WI38 (cell line): ENCODE results near the gene MVB12B.

Experiments
- H3K4me3 ChIP-seq: 2 replicates; pipeline ENCODE4 v1.5.1; 2011; ENCODE audit warnings: low read depth, mild to moderate bottlenecking, control low read depth, low read length
- TF ChIP-seq, protein P1 (sequence below): IDR thresholded peaks from 2 replicates; pipeline ENCODE4 v1.5.1; 2012; ENCODE audit warnings: low read depth, mild to moderate bottlenecking, control low read depth, low read length

Gene MVB12B

DNA sequence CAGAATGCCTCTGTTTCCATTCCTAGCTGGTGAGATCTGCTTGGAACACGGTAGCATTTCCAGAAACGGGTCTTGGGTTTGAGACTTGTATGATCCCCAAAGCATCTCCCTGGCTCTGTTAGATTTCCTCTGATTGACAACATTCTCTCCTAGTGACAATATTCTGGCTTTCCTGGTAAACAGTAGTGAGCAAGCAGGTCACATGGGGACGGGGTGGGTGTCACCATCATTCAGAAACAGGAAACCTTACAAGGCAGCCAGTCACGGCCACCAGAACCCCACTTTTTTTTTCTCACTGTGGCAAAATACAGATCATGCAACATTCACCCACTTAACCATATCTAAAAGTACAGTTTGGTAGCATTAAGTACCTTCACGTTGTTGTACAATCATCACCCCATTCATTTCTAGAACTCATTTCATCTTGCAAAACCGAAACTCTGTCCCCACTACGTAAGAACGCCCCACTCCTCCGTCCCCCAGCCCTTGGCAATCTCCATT, 197.0 kb downstream of the MVB12B start:
- no peak overlapping the region for H3K4me3 ChIP-seq
- TF ChIP-seq, protein P1, sequence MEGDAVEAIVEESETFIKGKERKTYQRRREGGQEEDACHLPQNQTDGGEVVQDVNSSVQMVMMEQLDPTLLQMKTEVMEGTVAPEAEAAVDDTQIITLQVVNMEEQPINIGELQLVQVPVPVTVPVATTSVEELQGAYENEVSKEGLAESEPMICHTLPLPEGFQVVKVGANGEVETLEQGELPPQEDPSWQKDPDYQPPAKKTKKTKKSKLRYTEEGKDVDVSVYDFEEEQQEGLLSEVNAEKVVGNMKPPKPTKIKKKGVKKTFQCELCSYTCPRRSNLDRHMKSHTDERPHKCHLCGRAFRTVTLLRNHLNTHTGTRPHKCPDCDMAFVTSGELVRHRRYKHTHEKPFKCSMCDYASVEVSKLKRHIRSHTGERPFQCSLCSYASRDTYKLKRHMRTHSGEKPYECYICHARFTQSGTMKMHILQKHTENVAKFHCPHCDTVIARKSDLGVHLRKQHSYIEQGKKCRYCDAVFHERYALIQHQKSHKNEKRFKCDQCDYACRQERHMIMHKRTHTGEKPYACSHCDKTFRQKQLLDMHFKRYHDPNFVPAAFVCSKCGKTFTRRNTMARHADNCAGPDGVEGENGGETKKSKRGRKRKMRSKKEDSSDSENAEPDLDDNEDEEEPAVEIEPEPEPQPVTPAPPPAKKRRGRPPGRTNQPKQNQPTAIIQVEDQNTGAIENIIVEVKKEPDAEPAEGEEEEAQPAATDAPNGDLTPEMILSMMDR = no peak

DNA sequence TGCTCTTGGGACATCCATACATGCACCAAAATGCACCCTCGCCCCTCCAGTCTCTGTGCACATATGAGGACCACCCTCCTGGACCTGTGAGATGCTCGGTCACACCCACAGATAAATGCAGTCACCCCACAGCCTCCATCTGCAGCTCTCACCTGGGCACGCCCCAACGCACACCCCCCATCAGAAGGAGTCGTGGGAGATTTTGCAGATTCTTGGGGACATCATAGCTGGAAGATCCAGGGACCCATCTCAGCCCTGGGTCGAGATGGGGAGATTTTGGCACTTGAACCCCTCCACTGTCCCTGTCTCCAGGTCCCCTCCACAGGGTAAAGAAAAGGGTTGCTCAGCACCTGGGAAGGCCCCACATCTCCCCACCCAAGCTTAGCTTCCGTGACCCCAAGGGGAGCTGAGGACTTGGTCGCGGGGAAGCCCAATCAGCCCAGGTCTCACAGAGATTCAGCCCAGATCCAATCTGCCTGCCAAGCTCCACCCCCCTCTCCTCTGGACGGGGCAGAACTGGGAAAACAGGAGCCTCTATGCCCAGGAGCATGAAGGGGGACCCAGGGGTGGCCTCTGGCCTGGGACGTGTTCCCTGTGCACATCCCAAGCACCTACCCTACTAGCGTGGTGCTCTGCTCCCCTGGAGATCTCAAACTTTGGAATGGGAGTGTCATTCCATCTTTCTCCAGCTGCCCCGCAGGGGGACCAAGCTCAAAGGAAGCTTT, 197.9 kb downstream of the MVB12B start:
- H3K4me3 ChIP-seq = no peak overlapping the region
- TF ChIP-seq, protein P1 = no peak

DNA sequence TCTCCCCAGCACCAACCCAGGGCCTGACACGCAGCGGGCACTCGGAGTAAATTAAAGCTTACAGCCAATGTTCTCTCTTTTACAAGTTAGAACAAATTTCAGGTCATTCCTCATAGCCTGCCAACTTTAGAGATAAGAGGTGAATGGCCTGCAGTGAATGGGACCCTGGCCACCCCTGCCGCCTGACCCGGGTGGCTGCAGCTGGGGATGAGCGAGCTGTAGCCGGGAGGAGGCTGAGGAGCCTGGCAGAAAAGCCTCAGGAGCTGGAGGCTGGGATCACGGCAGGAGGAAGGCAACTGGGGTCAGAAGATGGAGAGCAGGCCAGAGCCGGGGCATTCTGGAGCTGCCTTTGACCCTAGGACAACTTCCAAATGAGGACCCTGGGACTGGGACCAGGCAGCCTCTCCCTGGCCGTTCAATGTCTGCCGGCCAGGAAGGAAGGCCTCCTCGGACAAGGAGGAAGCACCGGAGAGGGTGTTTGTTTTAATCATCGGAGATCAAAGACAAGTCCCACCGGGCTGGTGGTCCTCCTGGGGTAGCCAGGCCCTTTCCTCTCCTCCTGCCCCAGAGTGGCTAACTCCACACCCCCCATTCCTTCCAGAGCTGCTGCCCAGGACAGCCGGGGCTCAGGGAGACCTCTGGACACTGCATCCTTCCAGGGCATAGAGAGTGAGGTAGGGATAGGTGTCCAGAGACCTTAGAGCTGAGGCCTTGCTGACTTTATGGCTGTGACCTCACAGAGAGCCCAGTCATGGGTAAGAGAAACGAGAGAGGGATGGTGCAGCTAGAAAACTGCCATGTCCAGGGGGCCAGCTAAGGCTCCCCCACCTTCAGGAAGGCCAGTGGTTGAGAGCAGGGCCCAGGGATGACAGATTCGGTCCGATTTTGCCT, 199.8 kb downstream of the MVB12B start:
- no peak overlapping the region for H3K4me3 ChIP-seq
- TF ChIP-seq, protein P1 = no peak

DNA sequence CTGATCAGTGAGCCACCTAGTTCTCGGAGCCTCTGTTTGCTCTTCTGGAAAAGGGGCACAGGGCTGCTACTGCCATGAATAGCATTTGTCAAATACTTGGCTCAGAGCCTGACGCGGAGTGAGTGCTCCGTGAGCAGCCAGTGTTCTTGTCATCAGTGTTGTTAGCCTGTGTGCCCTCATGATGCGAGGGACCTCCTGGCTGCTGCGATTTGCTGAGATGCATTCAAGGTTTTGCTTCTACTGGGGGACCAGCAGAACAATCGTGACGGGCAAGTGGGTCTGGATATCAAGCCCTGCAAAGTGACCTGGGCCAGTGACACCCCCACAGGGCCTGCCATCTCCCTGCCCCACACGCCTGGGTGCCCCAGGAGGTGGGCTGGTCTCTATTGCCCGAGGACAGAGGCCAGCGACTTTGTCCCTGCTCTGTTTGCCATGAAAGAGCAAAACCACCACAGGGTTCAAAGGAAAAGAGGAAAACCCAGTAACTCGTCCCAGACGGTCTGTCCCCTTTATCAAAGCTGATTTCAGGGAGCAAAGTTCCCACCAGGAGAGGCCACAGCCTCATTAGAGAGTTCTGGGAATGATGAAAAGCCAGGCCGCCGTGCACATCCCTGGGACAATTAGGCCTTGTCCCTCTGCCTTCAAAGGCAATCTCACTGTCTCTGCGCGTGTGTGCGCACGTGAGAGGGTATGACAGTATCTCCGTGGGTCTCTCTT, 200.6 kb downstream of the MVB12B start:
- TF ChIP-seq, protein P1 = no peak

DNA sequence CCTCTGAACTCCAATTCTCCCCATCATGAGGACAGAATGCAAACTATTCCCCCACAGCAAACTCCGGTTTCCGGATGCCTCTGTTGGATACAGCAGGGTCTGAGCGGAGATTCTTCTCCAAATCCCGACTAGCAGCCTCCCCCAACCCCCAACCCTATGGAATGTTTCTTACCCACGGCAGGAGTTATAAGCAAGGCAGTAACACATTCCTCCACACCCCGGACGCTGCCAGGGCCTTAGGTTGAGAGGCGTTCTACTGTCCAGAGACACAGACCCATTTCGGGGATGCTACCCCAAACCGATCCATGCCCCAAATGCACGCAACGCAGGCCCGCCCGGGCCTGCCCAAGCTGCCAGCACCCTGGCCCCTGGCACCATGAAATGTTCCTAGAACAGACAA, 201.5 kb downstream of the MVB12B start:
- TF ChIP-seq, protein P1 = no peak
- H3K4me3 ChIP-seq = no peak overlapping the region

More for the DNA sequence above, 200.6 kb downstream of the MVB12B start:
- H3K4me3 ChIP-seq = no peak overlapping the region

DNA sequence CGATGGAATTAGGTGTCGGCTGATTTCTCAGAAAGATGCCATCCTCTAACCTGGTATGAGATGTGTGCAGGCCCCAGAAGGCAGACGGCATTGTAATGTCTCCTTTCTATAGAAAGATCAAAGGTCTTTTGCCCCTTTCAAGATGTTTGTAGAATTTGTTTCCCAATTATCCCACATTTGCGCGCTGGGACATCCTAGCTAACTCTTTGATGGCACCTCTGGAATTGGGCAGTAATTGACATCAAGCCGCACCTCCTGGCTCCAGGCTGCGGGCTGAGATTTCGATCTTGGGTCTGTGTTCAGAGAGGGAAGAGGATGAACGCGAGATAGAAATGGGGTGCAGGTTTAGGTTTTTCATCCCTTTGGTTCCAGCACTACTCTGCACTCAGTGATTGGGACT, 202.3 kb downstream of the MVB12B start:
- TF ChIP-seq, protein P1 = no peak
- no peak overlapping the region for H3K4me3 ChIP-seq
